Measurements from ENCODE around the gene IMPG2.

Gene IMPG2

DNA sequence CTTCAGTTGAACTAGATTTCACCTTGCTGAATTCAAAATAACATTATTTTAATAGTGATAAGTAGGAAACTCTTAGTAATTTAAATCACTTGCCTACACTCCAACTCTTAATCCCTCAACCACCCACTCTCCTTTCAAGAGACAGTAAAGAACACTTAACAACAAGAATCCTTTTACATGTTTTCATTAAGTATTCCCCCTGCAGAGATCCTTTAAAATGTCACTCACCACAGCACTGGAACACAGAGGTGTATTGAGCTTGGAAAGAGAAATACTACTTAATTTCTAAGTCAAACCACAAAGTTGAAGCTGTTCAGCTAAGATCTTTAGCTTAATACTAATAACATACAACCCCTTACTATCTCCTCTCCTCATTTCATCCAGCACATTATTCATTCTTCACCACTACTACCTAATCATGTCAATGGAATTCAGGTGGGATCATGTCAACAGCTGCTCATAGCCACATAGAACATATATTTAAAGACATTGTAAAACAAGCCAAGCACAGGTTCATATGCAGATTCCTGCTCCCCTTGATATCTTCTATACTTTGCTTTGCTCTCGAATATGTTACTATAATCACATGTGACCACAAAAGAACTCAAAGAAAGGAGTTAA, 40.5 kb downstream of the IMPG2 start:
- no peak for FAIRE-seq
- TF ChIP-seq POU2F2 (IDR thresholded peaks at IDR 0.05; ENCODE audit: low read depth, low read length), result no peak
- no peak for TF ChIP-seq PAX5 (IDR thresholded peaks at IDR 0.05; ENCODE audit: insufficient read depth, low read length, severe bottlenecking)
- no peak for TF ChIP-seq POLR2AphosphoS5 (IDR thresholded peaks at IDR 0.05; ENCODE audit: low read depth, low read length)
- no peak for TF ChIP-seq TAF1 (IDR thresholded peaks at IDR 0.05; ENCODE audit: low read depth, low read length)
- TF ChIP-seq POLR2A (IDR thresholded peaks at IDR 0.05; ENCODE audit: low read depth, low read length), result no peak
- TF ChIP-seq SPI1 (IDR thresholded peaks at IDR 0.05; ENCODE audit: low read depth, low read length), result no peak

DNA sequence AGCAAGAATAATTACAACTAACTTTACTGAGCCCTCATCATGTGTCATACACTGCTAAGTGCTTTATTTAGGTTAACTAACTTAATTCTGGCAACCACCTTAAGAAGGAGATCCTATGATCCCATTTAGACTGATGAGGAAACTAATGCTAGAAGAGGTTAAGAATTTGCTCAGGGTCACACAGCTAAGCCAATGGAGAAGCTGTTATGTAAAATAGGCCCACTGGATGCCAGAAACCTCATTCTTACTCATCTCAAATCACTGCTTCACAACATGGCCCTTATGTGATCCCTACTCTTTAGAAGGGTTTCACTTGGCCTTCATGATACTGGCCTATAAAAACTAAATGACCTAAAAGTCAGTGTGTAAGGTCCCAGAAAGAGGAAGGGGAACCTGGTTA, 41.2 kb downstream of the IMPG2 start:
- no peak for TF ChIP-seq SPI1 (IDR thresholded peaks at IDR 0.05; ENCODE audit: low read depth, low read length)
- TF ChIP-seq POLR2AphosphoS5 (IDR thresholded peaks at IDR 0.05; ENCODE audit: low read depth, low read length), result no peak
- no peak for TF ChIP-seq POLR2A (IDR thresholded peaks at IDR 0.05; ENCODE audit: low read depth, low read length)
- no peak for TF ChIP-seq PAX5 (IDR thresholded peaks at IDR 0.05; ENCODE audit: insufficient read depth, low read length, severe bottlenecking)
- TF ChIP-seq TAF1 (IDR thresholded peaks at IDR 0.05; ENCODE audit: low read depth, low read length), result no peak
- TF ChIP-seq POU2F2 (IDR thresholded peaks at IDR 0.05; ENCODE audit: low read depth, low read length), result no peak
- DNase-seq (ENCODE audit: insufficient read length, low spot score) (no peak), FAIRE-seq (no peak)

More for the DNA sequence above, 40.5 kb downstream of the IMPG2 start:
- DNase-seq (ENCODE audit: insufficient read length, low spot score), result no peak

DNA sequence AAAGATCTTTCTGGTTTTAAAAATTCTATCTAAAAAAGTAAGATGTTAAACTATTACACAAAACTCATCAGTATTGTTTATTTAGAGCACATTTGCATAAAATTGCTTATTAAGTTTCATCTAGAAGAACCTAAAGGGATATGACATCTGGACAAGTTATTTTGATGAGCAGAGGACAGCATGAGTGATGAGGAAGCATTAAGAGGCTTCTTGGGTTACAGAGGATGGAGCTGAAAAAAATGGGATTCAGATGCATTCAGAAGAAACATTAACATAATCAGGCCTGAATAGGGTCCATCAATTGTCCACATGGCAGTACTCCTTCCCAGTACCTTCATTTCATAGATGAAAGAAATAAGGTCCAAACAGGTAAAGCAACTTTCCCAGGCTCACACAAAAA, 41.6 kb downstream of the IMPG2 start:
- no peak for DNase-seq (ENCODE audit: insufficient read length, low spot score)
- FAIRE-seq, result no peak
- TF ChIP-seq POLR2AphosphoS5 (IDR thresholded peaks at IDR 0.05; ENCODE audit: low read depth, low read length), result no peak
- no peak for TF ChIP-seq SPI1 (IDR thresholded peaks at IDR 0.05; ENCODE audit: low read depth, low read length)

DNA sequence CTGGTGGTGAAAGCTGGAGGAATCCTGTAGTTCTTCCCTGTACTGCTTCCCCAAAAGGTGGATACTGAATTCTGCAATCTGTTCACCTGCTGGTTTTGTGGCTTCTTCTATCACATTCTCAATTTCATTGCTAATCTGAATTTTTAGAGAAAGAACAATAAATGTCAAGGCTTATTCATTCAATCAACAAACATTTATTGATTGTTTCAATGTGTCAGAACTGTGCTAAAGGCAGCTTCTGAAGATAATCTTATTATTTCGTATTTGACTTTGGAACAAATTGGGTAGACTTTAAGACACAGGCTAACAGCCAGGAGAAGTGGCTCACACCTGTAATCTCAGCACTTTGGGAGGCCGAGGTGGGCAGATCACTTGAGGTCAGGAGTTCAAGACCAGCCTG, 46.8 kb downstream of the IMPG2 start:
- no peak for TF ChIP-seq SPI1 (IDR thresholded peaks at IDR 0.05; ENCODE audit: low read depth, low read length)
- TF ChIP-seq POLR2A (IDR thresholded peaks at IDR 0.05; ENCODE audit: low read depth, low read length), result no peak
- no peak for TF ChIP-seq TAF1 (IDR thresholded peaks at IDR 0.05; ENCODE audit: low read depth, low read length)
- TF ChIP-seq PAX5 (IDR thresholded peaks at IDR 0.05; ENCODE audit: insufficient read depth, low read length, severe bottlenecking), result no peak
- no peak for TF ChIP-seq POLR2AphosphoS5 (IDR thresholded peaks at IDR 0.05; ENCODE audit: low read depth, low read length)
- TF ChIP-seq POU2F2 (IDR thresholded peaks at IDR 0.05; ENCODE audit: low read depth, low read length), result no peak
- DNase-seq (ENCODE audit: insufficient read length, low spot score) (no peak), FAIRE-seq (no peak)

DNA sequence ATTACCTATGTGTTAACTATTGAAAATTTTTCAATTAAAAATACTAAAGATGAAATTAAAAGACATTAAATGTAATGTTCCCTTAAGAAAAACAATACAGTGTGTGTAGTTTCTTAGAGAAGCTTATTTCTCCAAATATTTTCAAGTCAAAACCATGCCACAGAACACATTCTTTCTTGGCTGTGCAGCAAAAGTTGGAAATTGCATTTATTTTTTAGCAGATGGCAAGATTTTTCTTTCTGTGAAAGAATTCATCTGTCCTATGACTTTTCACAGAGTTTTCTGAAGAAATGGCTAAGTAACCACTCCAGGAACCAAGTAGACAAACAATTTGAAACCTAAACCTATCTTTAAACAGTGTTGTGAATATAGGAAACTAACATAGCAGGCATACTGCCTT, 47.2 kb downstream of the IMPG2 start:
- DNase-seq (ENCODE audit: insufficient read length, low spot score), result no peak
- no peak for TF ChIP-seq PAX5 (IDR thresholded peaks at IDR 0.05; ENCODE audit: insufficient read depth, low read length, severe bottlenecking)
- TF ChIP-seq POLR2A (IDR thresholded peaks at IDR 0.05; ENCODE audit: low read depth, low read length), result no peak
- TF ChIP-seq SPI1 (IDR thresholded peaks at IDR 0.05; ENCODE audit: low read depth, low read length), result no peak
- TF ChIP-seq POLR2AphosphoS5 (IDR thresholded peaks at IDR 0.05; ENCODE audit: low read depth, low read length), result no peak
- no peak for TF ChIP-seq TAF1 (IDR thresholded peaks at IDR 0.05; ENCODE audit: low read depth, low read length)
- no peak for TF ChIP-seq POU2F2 (IDR thresholded peaks at IDR 0.05; ENCODE audit: low read depth, low read length)
- no peak for FAIRE-seq

DNA sequence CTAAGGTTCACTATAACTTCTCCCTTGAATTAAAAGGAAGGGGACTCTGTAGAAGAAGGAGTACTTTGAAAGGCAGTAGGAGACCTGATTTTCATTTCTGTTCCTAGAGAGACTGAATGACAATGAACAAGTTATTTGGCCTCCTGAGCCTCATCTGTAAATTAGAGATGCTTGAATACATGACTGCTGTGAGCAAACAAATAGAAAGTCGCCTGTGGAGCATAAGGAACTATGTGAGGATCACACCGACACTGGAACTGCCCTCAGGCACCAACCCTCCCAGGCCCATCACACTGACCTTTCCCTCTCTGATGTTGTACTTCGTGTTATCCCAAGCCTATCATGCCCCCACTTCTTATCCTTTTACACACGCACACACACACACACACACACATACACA, 48.6 kb downstream of the IMPG2 start:
- no peak for TF ChIP-seq TAF1 (IDR thresholded peaks at IDR 0.05; ENCODE audit: low read depth, low read length)
- TF ChIP-seq POU2F2 (IDR thresholded peaks at IDR 0.05; ENCODE audit: low read depth, low read length), result no peak
- TF ChIP-seq SPI1 (IDR thresholded peaks at IDR 0.05; ENCODE audit: low read depth, low read length), result no peak
- no peak for TF ChIP-seq POLR2A (IDR thresholded peaks at IDR 0.05; ENCODE audit: low read depth, low read length)
- no peak for TF ChIP-seq POLR2AphosphoS5 (IDR thresholded peaks at IDR 0.05; ENCODE audit: low read depth, low read length)
- no peak for TF ChIP-seq PAX5 (IDR thresholded peaks at IDR 0.05; ENCODE audit: insufficient read depth, low read length, severe bottlenecking)
- FAIRE-seq (no peak), DNase-seq (ENCODE audit: insufficient read length, low spot score) (no peak)

DNA sequence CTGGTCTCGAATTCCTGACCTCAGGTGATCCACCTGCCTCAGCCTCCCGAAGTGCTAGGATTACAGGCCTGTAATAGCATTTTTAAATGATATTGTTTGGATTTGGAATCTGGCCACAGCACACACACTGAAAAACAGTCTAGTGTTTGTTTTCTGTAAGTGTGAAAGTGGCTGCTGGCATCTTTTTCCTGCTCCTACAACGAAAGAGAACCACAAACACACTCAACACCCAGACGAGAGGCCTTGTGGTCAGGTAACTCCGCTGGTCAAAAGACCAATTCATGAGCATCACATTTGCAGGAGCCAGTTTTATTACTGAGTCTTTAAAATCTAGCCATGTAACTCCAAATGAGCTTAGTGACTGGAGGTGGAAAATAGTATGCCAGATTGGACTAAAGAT, 50.2 kb downstream of the IMPG2 start:
- FAIRE-seq, result no peak
- TF ChIP-seq POU2F2 (IDR thresholded peaks at IDR 0.05; ENCODE audit: low read depth, low read length) (no peak), PAX5 (IDR thresholded peaks at IDR 0.05; ENCODE audit: insufficient read depth, low read length, severe bottlenecking) (no peak), POLR2AphosphoS5 (IDR thresholded peaks at IDR 0.05; ENCODE audit: low read depth, low read length) (no peak), POLR2A (IDR thresholded peaks at IDR 0.05; ENCODE audit: low read depth, low read length) (no peak), SPI1 (IDR thresholded peaks at IDR 0.05; ENCODE audit: low read depth, low read length) (no peak), TAF1 (IDR thresholded peaks at IDR 0.05; ENCODE audit: low read depth, low read length) (no peak)
- no peak for DNase-seq (ENCODE audit: insufficient read length, low spot score)

DNA sequence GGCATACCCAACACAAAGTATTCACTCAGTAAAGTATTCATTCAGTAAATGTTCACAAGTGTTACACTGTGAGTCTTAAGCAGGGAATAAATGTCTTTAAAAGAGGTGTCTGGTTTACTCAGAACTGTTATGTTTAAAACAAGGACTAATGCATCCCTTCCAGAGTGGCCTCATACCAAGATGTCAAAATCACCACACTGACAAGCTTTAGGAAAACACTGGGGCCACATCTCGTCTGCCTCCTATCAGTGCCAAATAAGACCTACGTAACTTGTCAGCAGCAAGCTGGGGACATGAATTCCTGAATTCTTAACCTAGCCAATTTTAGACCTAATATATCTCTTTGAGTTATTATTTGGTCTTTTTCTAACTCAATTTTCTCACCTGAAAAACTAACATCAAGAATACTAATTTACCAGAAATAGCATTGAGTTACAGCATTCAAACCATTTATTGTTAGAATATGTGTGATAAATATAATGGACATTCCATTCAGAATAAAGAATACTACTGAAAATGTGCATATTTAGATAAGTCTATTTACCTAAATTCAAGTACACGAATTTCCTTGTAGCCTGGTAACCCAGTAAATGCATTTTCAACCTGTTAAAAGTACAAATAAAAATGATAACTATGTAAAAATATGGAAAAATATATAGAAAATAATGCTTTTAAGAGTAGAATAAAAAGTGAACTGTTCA, 51.3 kb downstream of the IMPG2 start:
- DNase-seq (ENCODE audit: insufficient read length, low spot score) (no peak), FAIRE-seq (no peak)
- TF ChIP-seq POLR2A (IDR thresholded peaks at IDR 0.05; ENCODE audit: low read depth, low read length), result no peak
- TF ChIP-seq POU2F2 (IDR thresholded peaks at IDR 0.05; ENCODE audit: low read depth, low read length), result no peak
- no peak for TF ChIP-seq SPI1 (IDR thresholded peaks at IDR 0.05; ENCODE audit: low read depth, low read length)
- TF ChIP-seq PAX5 (IDR thresholded peaks at IDR 0.05; ENCODE audit: insufficient read depth, low read length, severe bottlenecking), result no peak
- no peak for TF ChIP-seq POLR2AphosphoS5 (IDR thresholded peaks at IDR 0.05; ENCODE audit: low read depth, low read length)

DNA sequence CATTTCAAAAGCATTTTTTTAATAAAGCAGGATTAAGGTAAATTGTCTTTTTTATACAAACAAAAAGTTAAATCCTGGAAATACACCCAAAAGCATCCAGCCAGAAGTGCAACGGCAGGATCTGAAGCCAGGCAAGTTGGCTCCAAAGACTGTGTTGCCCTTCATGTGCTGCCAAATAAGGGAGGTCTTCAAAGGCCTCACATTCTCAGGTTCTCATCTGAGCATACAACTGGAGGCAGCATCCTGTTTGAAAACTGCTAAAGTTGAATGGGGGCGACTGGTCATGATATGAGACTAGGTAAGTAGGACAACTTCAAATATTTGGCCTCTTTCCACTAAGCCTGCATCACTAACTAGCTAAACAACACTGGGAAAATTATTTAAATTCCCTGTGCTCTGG, 52.2 kb downstream of the IMPG2 start:
- TF ChIP-seq PAX5 (IDR thresholded peaks at IDR 0.05; ENCODE audit: insufficient read depth, low read length, severe bottlenecking) (no peak), POLR2A (IDR thresholded peaks at IDR 0.05; ENCODE audit: low read depth, low read length) (no peak), POLR2AphosphoS5 (IDR thresholded peaks at IDR 0.05; ENCODE audit: low read depth, low read length) (no peak), SPI1 (IDR thresholded peaks at IDR 0.05; ENCODE audit: low read depth, low read length) (no peak), POU2F2 (IDR thresholded peaks at IDR 0.05; ENCODE audit: low read depth, low read length) (no peak), TAF1 (IDR thresholded peaks at IDR 0.05; ENCODE audit: low read depth, low read length) (no peak)
- DNase-seq (ENCODE audit: insufficient read length, low spot score) (no peak), FAIRE-seq (no peak)
